Parathyroid adenoma (tissue), 2 donors: ENCODE results near the gene DAPP1.
A peak's percentile ranks its signal among the peaks of the same experiment; 100 is the strongest.

Experiments used
- H2AFZ ChIP-seq: fragments of 300-600 bp; sonication (generic); one replicate; pipeline ENCODE4 v1.7.0; 2017; ENCODE audit warnings: antibody characterized with exemption, mild to moderate bottlenecking
- H3K27ac ChIP-seq: fragments of 300-600 bp; sonication (generic); one replicate; pipeline ENCODE4 v1.7.0; 2017
- H3K27me3 ChIP-seq: fragments of 300-600 bp; sonication (generic); one replicate; pipeline ENCODE4 v1.7.0; 2017; ENCODE audit warnings: low read length; ENCODE audit not compliant: control insufficient read depth, insufficient read depth
- H3K36me3 ChIP-seq: fragments of 300-600 bp; sonication (generic); one replicate; pipeline ENCODE4 v1.7.0; 2017; ENCODE audit warnings: low read length; ENCODE audit not compliant: control insufficient read depth, insufficient read depth
- H3K4me1 ChIP-seq: fragments of 300-600 bp; sonication (generic); one replicate; pipeline ENCODE4 v1.7.0; 2017; ENCODE audit warnings: control low read depth
- H3K4me2 ChIP-seq: fragments of 300-600 bp; sonication (generic); one replicate; pipeline ENCODE4 v1.7.0; 2017; ENCODE audit warnings: low read length
- H3K4me3 ChIP-seq: fragments of 300-600 bp; sonication (generic); one replicate; pipeline ENCODE4 v1.7.0; 2017; ENCODE audit warnings: low read depth, low read length
- H3K79me2 ChIP-seq: fragments of 300-600 bp; sonication (generic); one replicate; pipeline ENCODE4 v1.7.0; 2017; ENCODE audit warnings: control low read depth
- H3K9ac ChIP-seq: fragments of 300-600 bp; sonication (generic); one replicate; pipeline ENCODE4 v1.7.0; 2017; ENCODE audit warnings: mild to moderate bottlenecking
- H3K9me3 ChIP-seq: fragments of 300-600 bp; sonication (generic); one replicate; pipeline ENCODE4 v1.7.0; 2017; ENCODE audit warnings: low read length; ENCODE audit not compliant: control insufficient read depth
- CTCF ChIP-seq: fragments of 300-600 bp; sonication (generic); IDR thresholded peaks from one replicate; pipeline ENCODE4 v1.7.0; 2017; ENCODE audit warnings: antibody characterized with exemption, mild to moderate bottlenecking
- donor health status: primary hyperparathyroidism.

DAPP1 gene

GRCh38 chr4:99894161-99894997, 77.8 kb downstream of the DAPP1 start, which contains the start of gene LAMTOR3:
LAMTOR3 (minus strand) TSS chr4:99894427; CDS start chr4:99893963, 464 bp downstream.
- H3K4me1 ChIP-seq: no peaks in the 10 kb centered on the region
- H3K79me2 ChIP-seq: peaks cover 4% of the 10 kb centered on the region
- H3K36me3 ChIP-seq: no peaks in the 10 kb centered on the region
- peak within 1 kb of the TSS; percentile 80 for H3K9ac ChIP-seq
- peak within 1 kb of the TSS; percentile 86 for H2AFZ ChIP-seq
- H3K9me3 ChIP-seq: no peaks in the 10 kb centered on the region
- no peak for TF ChIP-seq CTCF
- H3K27ac ChIP-seq: peak within 1 kb of the TSS; percentile 69
- no peaks in the 10 kb centered on the region for H3K27me3 ChIP-seq
- peak within 1 kb of the TSS; percentile 95 for H3K4me2 ChIP-seq
- peak within 1 kb of the TSS; percentile 93 for H3K4me3 ChIP-seq

GRCh38 chr4:99894998-99895397, 78.4 kb downstream of the DAPP1 start:
- no peaks in the 10 kb centered on the region for H3K36me3 ChIP-seq
- peak overlapping the region; percentile 86 for H3K4me2 ChIP-seq
- H3K79me2 ChIP-seq: peaks cover 4% of the 10 kb centered on the region
- peak overlapping the region; percentile 65 for H3K4me3 ChIP-seq
- no peaks in the 10 kb centered on the region for H3K4me1 ChIP-seq
- H3K9me3 ChIP-seq: no peaks in the 10 kb centered on the region
- TF ChIP-seq CTCF: no peak
- peak overlapping the region; percentile 81 for H2AFZ ChIP-seq
- no peaks in the 10 kb centered on the region for H3K27me3 ChIP-seq
- H3K9ac ChIP-seq: no peak overlapping the region
- no peak overlapping the region for H3K27ac ChIP-seq

- no peak overlapping the region for H2AFZ ChIP-seq
- H3K9me3 ChIP-seq: no peaks in the 10 kb centered on the region
- no peak for TF ChIP-seq CTCF
- no peaks in the 10 kb centered on the region for H3K4me1 ChIP-seq
- no peaks in the 10 kb centered on the region for H3K36me3 ChIP-seq
- no peak overlapping the region for H3K4me2 ChIP-seq
- H3K79me2 ChIP-seq: peaks cover 2% of the 10 kb centered on the region
- H3K9ac ChIP-seq: no peak overlapping the region
- H3K27me3 ChIP-seq: no peaks in the 10 kb centered on the region
- H3K4me3 ChIP-seq: no peak overlapping the region
- no peak overlapping the region for H3K27ac ChIP-seq
Observed at GRCh38 chr4:99915449-99915848, 98.8 kb downstream of the DAPP1 start.

- no peak overlapping the region for H2AFZ ChIP-seq
- H3K4me1 ChIP-seq: no peaks in the 10 kb centered on the region
- peaks cover 2% of the 10 kb centered on the region for H3K79me2 ChIP-seq
- H3K36me3 ChIP-seq: no peaks in the 10 kb centered on the region
- H3K9ac ChIP-seq: no peak overlapping the region
- TF ChIP-seq CTCF: no peak
- no peak overlapping the region for H3K27ac ChIP-seq
- no peaks in the 10 kb centered on the region for H3K9me3 ChIP-seq
- no peak overlapping the region for H3K4me3 ChIP-seq
- no peak overlapping the region for H3K4me2 ChIP-seq
- no peaks in the 10 kb centered on the region for H3K27me3 ChIP-seq
Observed at GRCh38 chr4:99917575-99917974, 100.9 kb downstream of the DAPP1 start.

- Histone ChIP-seq H2AFZ (no peak overlapping the region), H3K9ac (no peak overlapping the region), H3K9me3 (no peaks in the 10 kb centered on the region), H3K36me3 (no peaks in the 10 kb centered on the region), H3K79me2 (peaks cover 2% of the 10 kb centered on the region), H3K4me3 (no peak overlapping the region), H3K27ac (no peak overlapping the region), H3K27me3 (no peaks in the 10 kb centered on the region), H3K4me1 (no peaks in the 10 kb centered on the region), H3K4me2 (no peak overlapping the region)
- no peak for TF ChIP-seq CTCF
Observed at GRCh38 chr4:99918656-99919055, 102.0 kb downstream of the DAPP1 start.
